Neutrophil (primary cell): ENCODE data around the gene CLSTN2.

Source experiments
- H3K27ac ChIP-seq: fragments of 200-600 bp; sonication (generic); 2 replicates; pipeline ENCODE4 v1.5.1; 2016; ENCODE audit warnings: mild to moderate bottlenecking, moderate library complexity
- H3K27me3 ChIP-seq: fragments of 200-600 bp; sonication (generic); 2 replicates; pipeline ENCODE4 v1.6.0; 2016; ENCODE audit warnings: mild to moderate bottlenecking
- H3K36me3 ChIP-seq: fragments of 200-600 bp; sonication (generic); 2 replicates; pipeline ENCODE4 v1.5.1; 2017
- H3K4me1 ChIP-seq, 2 experiments: fragments of 200-600 bp in 1 of 2; sonication (generic) in 1 of 2; 1 replicate in 1 of 2; 2 replicates in 1 of 2; pipeline versions ENCODE4 v1.5.1 to v1.6.1; 2013 to 2016; ENCODE audit warnings: low read depth in 1 of 2, low read length in 1 of 2, mild to moderate bottlenecking in 1 of 2, moderate library complexity in 1 of 2; ENCODE audit not compliant: control insufficient read depth in 1 of 2, insufficient read depth in 1 of 2
- H3K4me3 ChIP-seq, 2 experiments: fragments of 200-600 bp in 1 of 2; sonication (generic) in 1 of 2; 1 replicate in 1 of 2; 2 replicates in 1 of 2; pipeline ENCODE4 v1.5.1; 2013 to 2016; ENCODE audit warnings: low read depth in 1 of 2, low read length in 1 of 2, mild to moderate bottlenecking in 1 of 2, moderate library complexity in 1 of 2
- H3K9me3 ChIP-seq: fragments of 200-600 bp; sonication (generic); 2 replicates; pipeline ENCODE4 v1.5.1; 2016
- TF ChIP-seq, protein P1 (sequence below): fragments of 200-600 bp; sonication (generic); IDR thresholded peaks from 2 replicates; pipeline ENCODE4 v1.5.1; 2016; ENCODE audit warnings: antibody characterized with exemption

Gene CLSTN2

DNA sequence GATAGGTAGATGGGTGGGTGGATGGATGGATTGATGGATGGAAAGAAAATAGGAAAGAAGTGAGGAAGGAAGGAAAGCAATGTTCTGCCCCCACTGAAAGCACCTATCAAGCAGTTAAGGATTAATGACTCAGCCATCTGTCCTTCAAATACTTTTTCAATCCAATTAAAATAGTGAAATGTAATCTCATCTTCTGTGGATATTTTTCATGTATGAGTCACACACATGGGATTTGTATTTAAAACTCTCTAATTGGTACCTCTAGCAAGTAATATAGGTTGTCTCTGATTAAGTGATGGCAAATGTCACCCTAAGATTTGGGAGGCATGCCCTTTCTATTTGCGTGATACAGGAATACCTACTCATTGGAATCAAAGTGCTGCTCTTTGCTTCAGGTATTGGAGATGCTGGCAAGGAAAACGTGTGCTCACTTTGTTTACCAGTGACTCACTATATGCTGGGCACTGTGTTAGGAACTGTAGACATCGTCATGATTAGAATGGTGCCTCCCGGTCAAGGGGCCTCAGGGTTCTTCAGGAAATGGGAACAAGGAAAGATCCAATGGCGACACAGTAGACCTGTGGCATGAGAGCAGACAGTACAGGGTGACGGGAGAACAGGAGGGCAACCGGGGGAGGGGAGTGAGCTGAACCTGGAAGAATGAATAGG lies 230.1 kb downstream of the CLSTN2 start:
- H3K36me3 ChIP-seq: no peaks in the 10 kb centered on the region
- H3K9me3 ChIP-seq: no peaks in the 10 kb centered on the region
- H3K4me1 ChIP-seq: no peaks in the 10 kb centered on the region
- H3K27ac ChIP-seq: no peak overlapping the region
- H3K4me3 ChIP-seq: no peak overlapping the region
- H3K27me3 ChIP-seq: no peaks in the 10 kb centered on the region
- TF ChIP-seq, protein P1, sequence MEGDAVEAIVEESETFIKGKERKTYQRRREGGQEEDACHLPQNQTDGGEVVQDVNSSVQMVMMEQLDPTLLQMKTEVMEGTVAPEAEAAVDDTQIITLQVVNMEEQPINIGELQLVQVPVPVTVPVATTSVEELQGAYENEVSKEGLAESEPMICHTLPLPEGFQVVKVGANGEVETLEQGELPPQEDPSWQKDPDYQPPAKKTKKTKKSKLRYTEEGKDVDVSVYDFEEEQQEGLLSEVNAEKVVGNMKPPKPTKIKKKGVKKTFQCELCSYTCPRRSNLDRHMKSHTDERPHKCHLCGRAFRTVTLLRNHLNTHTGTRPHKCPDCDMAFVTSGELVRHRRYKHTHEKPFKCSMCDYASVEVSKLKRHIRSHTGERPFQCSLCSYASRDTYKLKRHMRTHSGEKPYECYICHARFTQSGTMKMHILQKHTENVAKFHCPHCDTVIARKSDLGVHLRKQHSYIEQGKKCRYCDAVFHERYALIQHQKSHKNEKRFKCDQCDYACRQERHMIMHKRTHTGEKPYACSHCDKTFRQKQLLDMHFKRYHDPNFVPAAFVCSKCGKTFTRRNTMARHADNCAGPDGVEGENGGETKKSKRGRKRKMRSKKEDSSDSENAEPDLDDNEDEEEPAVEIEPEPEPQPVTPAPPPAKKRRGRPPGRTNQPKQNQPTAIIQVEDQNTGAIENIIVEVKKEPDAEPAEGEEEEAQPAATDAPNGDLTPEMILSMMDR: no peak

DNA sequence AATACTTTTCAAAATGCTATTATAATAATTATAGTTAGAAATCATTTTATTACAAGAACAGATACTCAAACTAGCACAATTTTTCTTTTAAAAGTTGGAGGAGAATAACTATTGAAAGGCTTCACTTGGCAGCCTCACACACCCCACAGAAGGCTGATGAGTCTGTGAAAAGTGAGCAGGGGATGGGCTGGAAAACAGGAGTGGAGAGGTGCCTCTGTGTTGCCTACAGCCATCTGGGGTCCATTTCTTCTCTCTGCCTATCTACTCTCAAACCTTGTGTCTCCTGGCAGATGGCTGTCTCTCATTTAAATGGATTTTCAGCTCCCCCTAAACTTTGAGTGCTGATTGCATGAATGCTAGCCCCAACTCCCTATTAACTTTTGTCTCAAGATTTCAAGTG lies 230.8 kb downstream of the CLSTN2 start:
- Histone ChIP-seq H3K4me1 (no peaks in the 10 kb centered on the region), H3K36me3 (no peaks in the 10 kb centered on the region), H3K27ac (no peak overlapping the region), H3K27me3 (no peaks in the 10 kb centered on the region), H3K9me3 (no peaks in the 10 kb centered on the region), H3K4me3 (no peak overlapping the region)
- TF ChIP-seq, protein P1: no peak

DNA sequence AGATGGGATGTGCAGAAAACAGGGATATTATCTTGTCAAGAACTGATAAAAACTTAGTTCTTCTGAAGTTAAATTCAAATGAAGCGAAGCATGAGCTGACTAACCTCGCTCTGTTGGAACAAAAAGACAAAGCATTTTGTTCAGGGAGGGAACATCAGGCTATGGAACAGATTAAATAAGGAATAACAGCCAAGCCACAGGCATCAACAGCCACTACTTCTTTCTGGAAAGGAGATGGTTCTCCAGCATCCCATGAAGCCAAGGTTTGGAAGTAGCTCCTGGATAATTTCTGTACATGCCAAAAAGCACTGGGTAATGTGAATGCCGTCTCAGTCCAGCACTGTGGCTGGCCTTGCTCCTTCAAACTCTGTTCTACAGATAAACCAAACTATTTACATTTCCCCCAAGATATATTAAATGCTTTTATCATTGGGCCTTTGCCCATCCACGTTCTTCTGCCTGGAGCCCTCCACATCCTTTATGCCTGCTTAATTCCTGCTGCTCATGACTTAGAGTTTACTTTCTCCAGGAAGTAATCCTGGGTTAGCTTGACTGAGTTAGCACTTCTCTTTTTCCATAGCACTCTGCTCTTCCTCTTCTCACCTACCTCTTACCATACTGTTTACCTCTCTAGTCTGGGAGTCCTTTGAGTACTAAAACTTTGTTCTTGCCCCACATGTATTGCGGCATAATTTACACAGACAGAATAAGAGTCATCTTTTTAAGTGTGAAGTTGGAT lies 232.0 kb downstream of the CLSTN2 start:
- Histone ChIP-seq H3K9me3 (no peaks in the 10 kb centered on the region), H3K4me1 (no peaks in the 10 kb centered on the region), H3K27ac (no peak overlapping the region), H3K36me3 (no peaks in the 10 kb centered on the region), H3K27me3 (no peaks in the 10 kb centered on the region), H3K4me3 (no peak overlapping the region)
- TF ChIP-seq, protein P1: no peak

DNA sequence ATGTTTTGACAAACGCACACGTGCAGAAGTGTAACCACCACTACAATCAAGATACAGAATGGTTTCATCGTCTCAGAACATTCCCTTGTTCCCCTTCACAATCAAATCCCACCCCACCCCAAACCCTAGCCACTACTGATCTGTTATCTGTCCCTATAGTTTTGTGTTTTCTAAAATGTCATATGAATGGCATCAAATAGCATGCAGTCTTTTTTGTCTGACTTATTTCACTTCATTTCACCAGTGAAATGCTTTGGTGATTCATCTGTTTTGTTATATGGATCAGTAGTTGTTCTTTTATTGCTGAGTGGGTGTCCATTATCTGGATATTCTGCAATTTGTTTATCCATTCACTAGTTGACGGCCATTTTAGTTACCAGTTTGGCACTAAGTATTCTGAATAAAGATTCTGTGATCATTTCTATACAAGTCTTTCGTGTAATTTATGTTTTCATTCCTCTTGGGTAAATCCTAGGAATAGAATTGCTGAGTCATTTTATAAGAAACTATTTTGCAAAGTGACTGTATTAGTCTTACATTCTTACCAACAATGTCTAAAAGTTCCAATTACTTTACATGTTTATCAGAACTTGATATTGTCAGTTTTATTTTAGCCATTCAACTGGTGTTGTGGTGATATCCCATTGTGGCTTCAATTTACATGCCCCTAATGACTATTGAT lies 232.8 kb downstream of the CLSTN2 start:
- TF ChIP-seq, protein P1: no peak

DNA sequence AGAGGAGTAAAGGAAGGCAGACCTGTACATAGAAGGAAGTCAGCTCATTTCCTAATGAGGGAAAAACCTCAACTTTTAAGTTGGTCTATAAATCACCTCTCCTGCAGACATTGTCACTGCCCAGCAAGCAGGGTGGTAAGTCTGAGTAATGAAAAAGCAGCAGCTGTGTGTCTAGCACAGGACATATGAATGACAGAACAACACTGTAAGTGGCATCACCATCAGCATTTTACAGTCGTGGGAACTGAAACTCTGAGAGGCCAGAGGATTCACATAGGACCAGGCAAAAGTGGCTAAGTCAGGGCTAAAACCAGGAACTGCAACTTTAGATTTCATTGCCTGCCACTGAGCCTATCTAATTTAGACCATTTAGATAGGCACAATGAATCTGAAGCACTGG lies 235.6 kb downstream of the CLSTN2 start:
- Histone ChIP-seq H3K36me3 (no peaks in the 10 kb centered on the region), H3K4me3 (no peak overlapping the region), H3K4me1 (no peaks in the 10 kb centered on the region), H3K27ac (no peak overlapping the region), H3K9me3 (no peaks in the 10 kb centered on the region), H3K27me3 (no peaks in the 10 kb centered on the region)
- TF ChIP-seq, protein P1: no peak

More for the DNA sequence above, 232.8 kb downstream of the CLSTN2 start:
- no peaks in the 10 kb centered on the region for H3K4me1 ChIP-seq
- no peak overlapping the region for H3K4me3 ChIP-seq
- H3K27ac ChIP-seq: no peak overlapping the region
- H3K36me3 ChIP-seq: no peaks in the 10 kb centered on the region
- no peaks in the 10 kb centered on the region for H3K9me3 ChIP-seq
- H3K27me3 ChIP-seq: no peaks in the 10 kb centered on the region
